ENCODE data around the gene CBLB. TPM values are rescaled to one million over a fixed set of nuclear protein-coding genes. Genes with fewer than 3 reads are reported as not detected.

Gene CBLB
- total RNA-seq, 1 experiment from 2014 or later: 19.7 TPM

DNA sequence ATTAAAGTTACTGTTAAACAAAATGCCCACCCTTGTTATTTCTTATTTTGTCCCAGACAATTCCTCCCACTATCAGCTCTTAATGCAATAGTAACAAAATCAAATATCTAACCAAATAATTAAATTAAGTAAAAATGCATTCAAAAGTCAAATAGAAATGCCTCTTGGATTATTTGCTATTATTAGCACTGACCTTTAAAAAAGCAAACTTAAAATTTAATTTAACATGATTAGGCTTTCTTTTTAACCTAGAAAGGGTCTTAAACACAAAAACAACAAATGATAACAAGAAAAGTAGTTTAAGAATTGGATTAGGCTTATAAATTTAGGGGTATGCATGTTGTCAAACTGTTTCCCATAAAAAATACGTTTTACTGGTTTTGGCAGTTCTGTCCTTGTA lies 159.8 kb downstream of the CBLB start:
- ChIA-PET POLR2A (no interaction called here), CTCF (interaction anchor here (0.6 kb wide), 1 partner anchor 531 kb away, joined by 3 read pairs; no protein-coding TSS in a partner anchor)
- intact Hi-C loops (cut with micrococcal nuclease): no loop called here
- TF ChIP-seq, protein P1, sequence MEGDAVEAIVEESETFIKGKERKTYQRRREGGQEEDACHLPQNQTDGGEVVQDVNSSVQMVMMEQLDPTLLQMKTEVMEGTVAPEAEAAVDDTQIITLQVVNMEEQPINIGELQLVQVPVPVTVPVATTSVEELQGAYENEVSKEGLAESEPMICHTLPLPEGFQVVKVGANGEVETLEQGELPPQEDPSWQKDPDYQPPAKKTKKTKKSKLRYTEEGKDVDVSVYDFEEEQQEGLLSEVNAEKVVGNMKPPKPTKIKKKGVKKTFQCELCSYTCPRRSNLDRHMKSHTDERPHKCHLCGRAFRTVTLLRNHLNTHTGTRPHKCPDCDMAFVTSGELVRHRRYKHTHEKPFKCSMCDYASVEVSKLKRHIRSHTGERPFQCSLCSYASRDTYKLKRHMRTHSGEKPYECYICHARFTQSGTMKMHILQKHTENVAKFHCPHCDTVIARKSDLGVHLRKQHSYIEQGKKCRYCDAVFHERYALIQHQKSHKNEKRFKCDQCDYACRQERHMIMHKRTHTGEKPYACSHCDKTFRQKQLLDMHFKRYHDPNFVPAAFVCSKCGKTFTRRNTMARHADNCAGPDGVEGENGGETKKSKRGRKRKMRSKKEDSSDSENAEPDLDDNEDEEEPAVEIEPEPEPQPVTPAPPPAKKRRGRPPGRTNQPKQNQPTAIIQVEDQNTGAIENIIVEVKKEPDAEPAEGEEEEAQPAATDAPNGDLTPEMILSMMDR (IDR thresholded peaks at IDR 0.05; ENCODE audit: unreplicated experiment): no peak
- Mint-ChIP-seq H3K9me3 (ENCODE audit: unreplicated experiment) (no peaks in the 10 kb centered on the region), H3K27me3 (ENCODE audit: insufficient read depth, unreplicated experiment) (no peaks in the 10 kb centered on the region), H3K36me3 (ENCODE audit: insufficient read depth, unreplicated experiment) (peaks cover 10% of the 10 kb centered on the region), H3K4me1 (ENCODE audit: insufficient read depth, unreplicated experiment) (no peaks in the 10 kb centered on the region), H3K27ac (ENCODE audit: low read depth, unreplicated experiment) (no peak overlapping the region), H3K4me3 (ENCODE audit: unreplicated experiment) (no peak overlapping the region)
- no TSS peak for BruUV-seq (replicated peaks)
- no peak for DNase-seq (ENCODE audit: unreplicated experiment)

DNA sequence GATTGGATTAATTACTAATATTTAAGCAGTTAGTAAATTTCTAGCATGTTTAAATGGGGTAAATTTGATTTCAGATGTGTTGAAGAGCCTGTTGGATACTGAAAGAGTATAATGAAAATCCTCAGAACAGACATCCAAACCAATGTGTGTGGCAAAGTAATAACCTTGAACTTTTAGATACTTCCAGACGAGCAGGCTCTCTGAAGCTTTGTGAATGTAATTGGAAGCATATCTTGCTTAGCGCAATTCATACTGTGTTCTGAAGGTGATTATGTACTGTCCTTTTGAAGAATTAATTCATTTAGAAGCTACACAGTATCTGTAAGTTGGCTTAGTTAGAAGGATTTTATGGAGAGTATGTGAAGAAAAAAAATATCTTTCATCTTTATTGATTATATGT lies 161.8 kb downstream of the CBLB start:
- no peak overlapping the region for H3K4me3 Mint-ChIP-seq (ENCODE audit: unreplicated experiment)
- intact Hi-C loops (cut with micrococcal nuclease): no loop called here
- no peak for DNase-seq (ENCODE audit: unreplicated experiment)
- TF ChIP-seq, protein P1 (IDR thresholded peaks at IDR 0.05; ENCODE audit: unreplicated experiment): no peak
- peaks cover 21% of the 10 kb centered on the region for H3K36me3 Mint-ChIP-seq (ENCODE audit: insufficient read depth, unreplicated experiment)
- BruUV-seq (replicated peaks): no TSS peak
- no peaks in the 10 kb centered on the region for H3K9me3 Mint-ChIP-seq (ENCODE audit: unreplicated experiment)
- ChIA-PET POLR2A (interaction anchor here (0.7 to 1.5 kb wide), 3 partner anchors 9 to 754 kb away, joined by 3 to 6 read pairs (median 3); no protein-coding TSS in a partner anchor), CTCF (interaction anchor here (0.6 kb wide), 1 partner anchor 37 kb away, joined by 4 read pairs; no protein-coding TSS in a partner anchor)
- no peak overlapping the region for H3K27ac Mint-ChIP-seq (ENCODE audit: low read depth, unreplicated experiment)
- H3K27me3 Mint-ChIP-seq (ENCODE audit: insufficient read depth, unreplicated experiment): no peaks in the 10 kb centered on the region
- no peaks in the 10 kb centered on the region for H3K4me1 Mint-ChIP-seq (ENCODE audit: insufficient read depth, unreplicated experiment)

DNA sequence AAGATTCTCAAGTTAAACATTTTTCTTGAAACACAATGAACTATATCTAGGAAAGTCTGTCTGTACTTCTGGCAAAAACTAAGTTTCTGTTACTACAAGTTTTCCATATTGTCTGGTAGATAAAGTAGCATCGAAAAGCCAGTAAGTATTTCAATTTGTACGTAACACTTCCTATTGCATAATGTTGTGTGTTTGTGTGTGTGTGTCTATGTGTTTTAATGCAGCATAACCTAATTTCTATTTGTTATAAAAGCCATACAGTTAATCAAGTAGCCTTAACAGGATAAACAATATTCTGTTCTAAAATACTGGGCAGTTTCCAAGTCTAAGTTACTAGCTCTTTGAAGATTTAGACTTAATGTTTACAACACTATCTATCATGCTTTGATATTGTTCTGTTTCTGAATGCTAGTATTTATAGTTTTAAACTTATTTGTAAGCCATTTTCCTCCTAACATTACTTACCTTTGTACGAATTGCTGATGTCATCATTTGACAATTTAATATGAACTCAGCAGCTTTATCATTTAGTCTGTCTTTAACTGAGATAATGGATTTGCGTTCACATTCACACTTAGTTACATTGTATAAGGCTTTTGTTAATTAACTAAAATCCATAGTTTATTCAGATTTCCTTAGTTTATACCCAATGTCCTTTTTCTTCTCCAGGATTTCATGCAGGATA lies 163.9 kb downstream of the CBLB start:
- H3K36me3 Mint-ChIP-seq (ENCODE audit: insufficient read depth, unreplicated experiment): peaks cover 40% of the 10 kb centered on the region
- H3K27me3 Mint-ChIP-seq (ENCODE audit: insufficient read depth, unreplicated experiment): no peaks in the 10 kb centered on the region
- intact Hi-C loops (cut with micrococcal nuclease): no loop called here
- H3K4me1 Mint-ChIP-seq (ENCODE audit: insufficient read depth, unreplicated experiment): no peaks in the 10 kb centered on the region
- TF ChIP-seq, protein P1 (IDR thresholded peaks at IDR 0.05; ENCODE audit: unreplicated experiment): no peak
- no peak overlapping the region for H3K27ac Mint-ChIP-seq (ENCODE audit: low read depth, unreplicated experiment)
- ChIA-PET CTCF (no interaction called here), POLR2A (no interaction called here)
- DNase-seq (ENCODE audit: unreplicated experiment): no peak
- no TSS peak for BruUV-seq (replicated peaks)
- no peaks in the 10 kb centered on the region for H3K9me3 Mint-ChIP-seq (ENCODE audit: unreplicated experiment)
- H3K4me3 Mint-ChIP-seq (ENCODE audit: unreplicated experiment): no peak overlapping the region

DNA sequence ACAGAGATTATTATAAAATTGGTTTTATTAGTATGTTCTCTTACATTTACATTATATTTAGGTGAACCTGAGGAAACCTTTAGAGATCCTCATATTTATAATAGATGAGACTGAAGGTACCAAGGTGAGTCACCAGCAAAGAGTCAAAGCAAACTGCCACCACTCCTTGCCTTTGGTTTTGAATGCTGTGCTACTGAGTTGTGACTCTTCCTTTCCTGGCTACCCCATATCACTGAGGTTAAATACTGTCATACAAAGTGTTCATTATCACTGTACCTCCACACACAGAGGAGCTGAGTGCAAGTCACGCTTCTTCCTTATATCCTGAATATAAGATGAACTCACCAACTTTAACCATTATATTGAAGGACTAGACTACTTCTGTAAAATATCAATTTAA lies 168.2 kb downstream of the CBLB start:
- Mint-ChIP-seq H3K9me3 (ENCODE audit: unreplicated experiment) (no peaks in the 10 kb centered on the region), H3K36me3 (ENCODE audit: insufficient read depth, unreplicated experiment) (peaks cover 33% of the 10 kb centered on the region), H3K4me1 (ENCODE audit: insufficient read depth, unreplicated experiment) (no peaks in the 10 kb centered on the region), H3K27me3 (ENCODE audit: insufficient read depth, unreplicated experiment) (no peaks in the 10 kb centered on the region), H3K27ac (ENCODE audit: low read depth, unreplicated experiment) (no peak overlapping the region), H3K4me3 (ENCODE audit: unreplicated experiment) (no peak overlapping the region)
- BruUV-seq (replicated peaks): no TSS peak
- TF ChIP-seq, protein P1 (IDR thresholded peaks at IDR 0.05; ENCODE audit: unreplicated experiment): no peak
- POLR2A ChIA-PET: no interaction called here
- intact Hi-C loops (cut with micrococcal nuclease): no loop called here
- CTCF ChIA-PET: interaction anchor here (0.7 to 1.2 kb wide), 4 partner anchors 26 to 909 kb away, joined by 3 to 5 read pairs (median 3); no protein-coding TSS in a partner anchor
- no peak for DNase-seq (ENCODE audit: unreplicated experiment)
